SK-N-MC (cell line): Measurements from ENCODE around the gene ARHGEF1.

Experiments
- EZH2 ChIP-seq: fragments of 200-600 bp; sonication (generic); IDR thresholded peaks from one replicate; pipeline ENCODE4 v1.6.1; 2017; ENCODE audit warnings: antibody characterized with exemption
- FOXP2 ChIP-seq: optimal IDR thresholded peaks from 2 replicates; pipeline ENCODE3; 2011; ENCODE audit warnings: mild to moderate bottlenecking, moderate library complexity; ENCODE audit not compliant: insufficient read depth; ENCODE audit errors: extremely low read length, control extremely low read depth
- POLR2AphosphoS5 ChIP-seq: IDR thresholded peaks from 2 replicates; pipeline ENCODE4 v1.6.1; 2012; ENCODE audit warnings: mild to moderate bottlenecking, low read depth, low read length, borderline replicate concordance

GRCh38 chr19:41930322-41930722 lies 47.3 kb downstream of the ARHGEF1 start:
- TF ChIP-seq EZH2 (no peak), POLR2AphosphoS5 (no peak), FOXP2 (no peak)
